Right lobe of liver (tissue), 6 donors: Measurements from ENCODE around the gene TUBB2B. TPM values are rescaled to one million over a fixed set of nuclear protein-coding genes. Genes with fewer than 3 reads are reported as not detected.

Experiments used
- ATAC-seq, 4 donors: fragments of 200-7000 bp; cut with Tn5 transposase; one replicate each; pipeline ENCODE4 v1.9.1; 2020; ENCODE audit warnings: mild to moderate bottlenecking in 4 of 4, moderate library complexity in 4 of 4
- DNase-seq, 3 donors: peaks; one replicate each; pipeline ENCODE4 v3.0.0-alpha.2; 2020
- H3K27ac ChIP-seq, 3 donors: fragments of 200-600 bp; one replicate each; pipeline ENCODE4 v1.8.0; 2022
- H3K27me3 ChIP-seq, 2 donors: fragments of 200-600 bp; one replicate each; pipeline ENCODE4 v1.8.0; 2022
- H3K36me3 ChIP-seq, 4 donors: fragments of 200-600 bp; sonication (generic) in 1 of 4; one replicate each; pipeline versions ENCODE4 v1.5.1 to v1.8.0; 2017 to 2022; ENCODE audit warnings: control low read depth in 1 of 4
- H3K4me1 ChIP-seq, 4 donors: fragments of 200-600 bp; sonication (generic) in 1 of 4; one replicate each; pipeline versions ENCODE4 v1.5.1 to v1.8.0; 2017 to 2022; ENCODE audit warnings: control low read depth in 1 of 4
- H3K4me3 ChIP-seq, 3 donors: fragments of 200-600 bp; one replicate each; pipeline ENCODE4 v1.8.0; 2022
- H3K9me3 ChIP-seq, 4 donors: fragments of 200-600 bp; sonication (generic) in 1 of 4; one replicate each; pipeline versions ENCODE4 v1.5.1 to v1.8.0; 2017 to 2022; ENCODE audit warnings: control low read depth in 1 of 4
- CTCF ChIP-seq, 4 donors: fragments of 200-600 bp in 3 of 4; fragments of 450-650 bp in 1 of 4; IDR thresholded peaks; one replicate each; pipeline versions ENCODE4 v1.5.1 to v1.8.0; 2016 to 2022; ENCODE audit warnings: antibody characterized with exemption in 4 of 4, mild to moderate bottlenecking in 2 of 4
- POLR2A ChIP-seq: fragments of 450-650 bp; IDR thresholded peaks from one replicate; pipeline ENCODE4 v1.6.1; 2017; ENCODE audit warnings: antibody characterized with exemption, mild to moderate bottlenecking
- WGBS: methylation state at CpG from one replicate; pipeline ENCODE4 v1.1.6; 2018; ENCODE audit warnings: low coverage, low lambda C conversion rate; ENCODE audit not compliant: insufficient coverage; ENCODE audit errors: missing lambda C conversion rate; 5-methylcytosine and 5-hydroxymethylcytosine counted together
- intact Hi-C, 2 donors: fragments of 100-400 bp; cut with DNase I; formaldehyde crosslinking; loops; one replicate each; pipeline versions ENCODE4 v1.11.2 to v1.14.1; 2022
- total RNA-seq, 6 experiments: library from RNA; depleted of rRNA in 2 of 6; stranded (reverse); fragments of >200 nt in 2 of 6; fragmentation: NEBNext Ultra II Directional in 3 of 6; extraction: Animal tissue kit (Norgen Biotek cat#: 25700) in 3 of 6; gene quantifications; one replicate each; pipeline versions ENCODE4 v1.1.0 to v1.2.4, GENCODE V29; 2016 to 2023
- donor health status: DM: no; HTN: yes; CAD: no.
- donor health status: DM: no; HTN: no; CAD: no.
- donor health status: DM: no; HTN: no; CAD: no.
- donor health status: DM: no; HTN: yes; CAD: no.
- donor health status: DM: no; HTN: yes; CAD: no.

The TUBB2B gene
- total RNA-seq, 6 experiments from 2014 or later: 1.0 to 3.9 (median 2.5) TPM

- DNase-seq (no peak), ATAC-seq (peak in 1 of 4 donors; percentile 38)
- Histone ChIP-seq H3K9me3 (no peaks in the 10 kb centered on the region), H3K27me3 (no peaks in the 10 kb centered on the region), H3K27ac (no peak overlapping the region), H3K4me1 (no peaks in the 10 kb centered on the region), H3K36me3 (peaks cover 0 to 46% (median 13%) of the 10 kb centered on the region in 4 donors), H3K4me3 (no peak overlapping the region)
- intact Hi-C loops: no loop called here
- TF ChIP-seq POLR2A: no peak
- TF ChIP-seq CTCF (IDR thresholded peaks at IDR 0.05): no peak
- WGBS: 37% methylated on average over 5 of the region's 9 CpGs
Observed at GRCh38 chr6:3273707-3274521, 46.5 kb upstream of the TUBB2B start.

GRCh38 chr6:3272911-3273547 lies 45.6 kb upstream of the TUBB2B start:
- H3K27me3 ChIP-seq: no peaks in the 10 kb centered on the region
- 89% methylated on average over 17 of the region's 32 CpGs for WGBS

GRCh38 chr6:3271756-3272155 lies 44.3 kb upstream of the TUBB2B start:
- intact Hi-C loops: no loop called here
- no peaks in the 10 kb centered on the region for H3K9me3 ChIP-seq
- DNase-seq (no peak), ATAC-seq (no peak)
- no peaks in the 10 kb centered on the region for H3K27me3 ChIP-seq
- TF ChIP-seq POLR2A (no peak), CTCF (IDR thresholded peaks at IDR 0.05) (no peak)
- H3K27ac ChIP-seq: no peak overlapping the region
- H3K36me3 ChIP-seq: peaks cover 0 to 33% (median 13%) of the 10 kb centered on the region in 4 donors
- WGBS: 93% methylated on average over 5 of the region's 13 CpGs
- no peak overlapping the region for H3K4me3 ChIP-seq
- no peaks in the 10 kb centered on the region for H3K4me1 ChIP-seq

More at GRCh38 chr6:3272911-3273547, 45.6 kb upstream of the TUBB2B start:
- Histone ChIP-seq H3K4me1 (no peaks in the 10 kb centered on the region), H3K9me3 (no peaks in the 10 kb centered on the region), H3K36me3 (peaks cover 0 to 40% (median 13%) of the 10 kb centered on the region in 4 donors), H3K27ac (no peak overlapping the region), H3K4me3 (no peak overlapping the region)
- intact Hi-C loops: no loop called here
- TF ChIP-seq CTCF (IDR thresholded peaks at IDR 0.05): no peak
- TF ChIP-seq POLR2A: no peak
- no peak for DNase-seq
- ATAC-seq: no peak

- H3K9me3 ChIP-seq: no peaks in the 10 kb centered on the region
- H3K27me3 ChIP-seq: no peaks in the 10 kb centered on the region
- TF ChIP-seq POLR2A (no peak), CTCF (IDR thresholded peaks at IDR 0.05) (no peak)
- WGBS: 40% methylated on average over 1 of the region's 15 CpGs
- no peak overlapping the region for H3K27ac ChIP-seq
- intact Hi-C loops: no loop called here
- DNase-seq (no peak), ATAC-seq (peak; percentile 26 to 61 (median 48))
- H3K4me1 ChIP-seq: no peaks in the 10 kb centered on the region
- peaks cover 0 to 33% (median 13%) of the 10 kb centered on the region in 4 donors for H3K36me3 ChIP-seq
- H3K4me3 ChIP-seq: no peak overlapping the region
Observed at GRCh38 chr6:3270258-3270657, 42.8 kb upstream of the TUBB2B start.
